MM.1S (cell line): ENCODE data around the gene GDNF.

Source experiments
- DNase-seq: peaks from one replicate; pipeline ENCODE4 v3.0.0-alpha.2; 2015
- H2AFZ ChIP-seq: fragments of 300-600 bp; sonication (generic); 2 replicates; pipeline ENCODE4 v1.6.0; 2016; ENCODE audit warnings: antibody characterized with exemption, low read length
- H3F3A ChIP-seq: fragments of 300-600 bp; sonication (generic); 2 replicates; pipeline ENCODE4 v1.6.1; 2016; ENCODE audit warnings: mild to moderate bottlenecking, antibody characterized with exemption, low read length, moderate library complexity, mixed read lengths; ENCODE audit not compliant: insufficient read depth
- H3K27ac ChIP-seq: fragments of 300-600 bp; sonication (generic); 2 replicates; pipeline ENCODE4 v1.5.1; 2016; ENCODE audit warnings: mild to moderate bottlenecking, low read length
- H3K27me3 ChIP-seq: fragments of 300-600 bp; sonication (generic); replicated peaks from 2 replicates; pipeline ENCODE4 v1.6.0; 2016; ENCODE audit warnings: low read length; ENCODE audit not compliant: insufficient read depth
- H3K36me3 ChIP-seq: fragments of 300-600 bp; sonication (generic); replicated peaks from 2 replicates; pipeline ENCODE4 v1.6.1; 2016; ENCODE audit warnings: mild to moderate bottlenecking, low read length, mixed read lengths; ENCODE audit not compliant: insufficient read depth
- H3K4me1 ChIP-seq: fragments of 300-600 bp; sonication (generic); 2 replicates; pipeline ENCODE4 v1.6.1; 2016; ENCODE audit warnings: low read length, mixed read lengths
- H3K4me2 ChIP-seq: fragments of 300-600 bp; sonication (generic); 2 replicates; pipeline ENCODE4 v1.6.0; 2016; ENCODE audit warnings: low read depth, low read length
- H3K4me3 ChIP-seq: fragments of 300-600 bp; sonication (generic); 2 replicates; pipeline ENCODE4 v1.5.1; 2016; ENCODE audit warnings: low read length, mixed read lengths
- H3K79me2 ChIP-seq: fragments of 300-600 bp; sonication (generic); 2 replicates; pipeline ENCODE4 v1.6.1; 2016; ENCODE audit warnings: mixed run types, low read length, mixed read lengths
- H3K9ac ChIP-seq: fragments of 300-600 bp; sonication (generic); 2 replicates; pipeline ENCODE4 v1.6.1; 2016; ENCODE audit warnings: low read length, mixed read lengths
- H3K9me2 ChIP-seq: fragments of 300-600 bp; sonication (generic); replicated peaks from 2 replicates; pipeline ENCODE4 v1.6.1; 2016; ENCODE audit warnings: mild to moderate bottlenecking, low read length, mixed read lengths; ENCODE audit not compliant: insufficient read depth
- H3K9me3 ChIP-seq: fragments of 300-600 bp; sonication (generic); replicated peaks from 2 replicates; pipeline ENCODE4 v1.6.1; 2016; ENCODE audit warnings: mild to moderate bottlenecking, low read length, mixed read lengths; ENCODE audit not compliant: insufficient read depth
- H4K20me1 ChIP-seq: fragments of 300-600 bp; sonication (generic); 2 replicates; pipeline ENCODE4 v1.6.1; 2016; ENCODE audit warnings: mild to moderate bottlenecking, low read length, moderate library complexity, mixed read lengths; ENCODE audit not compliant: insufficient read depth
- EZH2 ChIP-seq: fragments of 300-600 bp; sonication (generic); optimal IDR thresholded peaks from 2 replicates; pipeline ENCODE3; 2017; ENCODE audit warnings: low read depth, mild to moderate bottlenecking, antibody characterized with exemption, low read length, mixed read lengths
- EZH2phosphoT487 ChIP-seq: fragments of 300-600 bp; sonication (generic); IDR thresholded peaks from 2 replicates; pipeline ENCODE4 v1.6.1; 2018; ENCODE audit warnings: antibody characterized with exemption, low read length
- TF ChIP-seq, protein P1 (sequence below): fragments of 300-600 bp; sonication (generic); IDR thresholded peaks from 2 replicates; pipeline ENCODE4 v1.5.1; 2016; ENCODE audit warnings: antibody characterized with exemption, low read length, mixed read lengths

GDNF gene

DNA sequence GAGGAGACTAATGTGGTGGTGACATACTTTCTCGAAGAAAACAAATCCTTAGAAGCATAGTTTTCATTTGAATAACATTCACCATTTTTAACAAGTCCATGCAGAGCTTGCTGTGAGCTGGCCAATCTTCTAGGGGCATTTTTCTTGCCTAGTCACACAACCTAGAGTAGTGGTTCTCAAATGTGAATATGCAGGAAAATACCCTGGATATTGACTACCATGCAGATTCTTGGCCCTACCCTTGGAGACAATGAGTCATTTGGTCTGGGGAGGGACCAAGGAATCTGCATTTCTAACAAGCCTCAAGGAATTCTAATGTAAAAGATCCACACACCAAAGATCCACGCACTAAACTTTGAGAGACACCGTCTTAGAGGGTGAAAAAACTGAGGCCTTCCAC, 23.5 kb downstream of the GDNF start:
- Histone ChIP-seq H3K4me2 (no peak overlapping the region), H3K9ac (no peak overlapping the region), H3K4me1 (peaks cover 11% of the 10 kb centered on the region), H3K27me3 (no peaks in the 10 kb centered on the region), H3K79me2 (no peaks in the 10 kb centered on the region), H4K20me1 (no peaks in the 10 kb centered on the region), H3F3A (0 out of 2 replicates have a peak, but pooled peaks cover 3% of the 10 kb centered on the region), H2AFZ (no peak overlapping the region), H3K4me3 (no peak overlapping the region), H3K36me3 (peaks cover 18% of the 10 kb centered on the region), H3K27ac (no peak overlapping the region), H3K9me3 (no peaks in the 10 kb centered on the region), H3K9me2 (no peaks in the 10 kb centered on the region)
- DNase-seq = no peak
- no peak for TF ChIP-seq EZH2phosphoT487
- TF ChIP-seq, protein P1, sequence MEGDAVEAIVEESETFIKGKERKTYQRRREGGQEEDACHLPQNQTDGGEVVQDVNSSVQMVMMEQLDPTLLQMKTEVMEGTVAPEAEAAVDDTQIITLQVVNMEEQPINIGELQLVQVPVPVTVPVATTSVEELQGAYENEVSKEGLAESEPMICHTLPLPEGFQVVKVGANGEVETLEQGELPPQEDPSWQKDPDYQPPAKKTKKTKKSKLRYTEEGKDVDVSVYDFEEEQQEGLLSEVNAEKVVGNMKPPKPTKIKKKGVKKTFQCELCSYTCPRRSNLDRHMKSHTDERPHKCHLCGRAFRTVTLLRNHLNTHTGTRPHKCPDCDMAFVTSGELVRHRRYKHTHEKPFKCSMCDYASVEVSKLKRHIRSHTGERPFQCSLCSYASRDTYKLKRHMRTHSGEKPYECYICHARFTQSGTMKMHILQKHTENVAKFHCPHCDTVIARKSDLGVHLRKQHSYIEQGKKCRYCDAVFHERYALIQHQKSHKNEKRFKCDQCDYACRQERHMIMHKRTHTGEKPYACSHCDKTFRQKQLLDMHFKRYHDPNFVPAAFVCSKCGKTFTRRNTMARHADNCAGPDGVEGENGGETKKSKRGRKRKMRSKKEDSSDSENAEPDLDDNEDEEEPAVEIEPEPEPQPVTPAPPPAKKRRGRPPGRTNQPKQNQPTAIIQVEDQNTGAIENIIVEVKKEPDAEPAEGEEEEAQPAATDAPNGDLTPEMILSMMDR = no peak
- TF ChIP-seq EZH2 = no peak

- Histone ChIP-seq H4K20me1 (no peaks in the 10 kb centered on the region), H2AFZ (no peak overlapping the region), H3K4me2 (no peak overlapping the region), H3F3A (0 out of 2 replicates have a peak, but pooled peaks cover 3% of the 10 kb centered on the region), H3K9me3 (no peaks in the 10 kb centered on the region), H3K9ac (no peak overlapping the region), H3K4me3 (no peak overlapping the region), H3K27me3 (no peaks in the 10 kb centered on the region), H3K36me3 (peaks cover 18% of the 10 kb centered on the region), H3K9me2 (no peaks in the 10 kb centered on the region), H3K4me1 (peaks cover 15% of the 10 kb centered on the region), H3K79me2 (no peaks in the 10 kb centered on the region), H3K27ac (no peak overlapping the region)
- DNase-seq = no peak
- no peak for TF ChIP-seq EZH2
- TF ChIP-seq EZH2phosphoT487 = no peak
- TF ChIP-seq, protein P1 = no peak
These were observed 23.9 kb downstream of the GDNF start for GRCh38 chr5:37815913-37816312.

- Histone ChIP-seq H2AFZ (no peak overlapping the region), H3F3A (0 out of 2 replicates have a peak, but pooled peaks cover 3% of the 10 kb centered on the region), H3K9me3 (no peaks in the 10 kb centered on the region), H3K27ac (no peak overlapping the region), H3K9me2 (no peaks in the 10 kb centered on the region), H3K27me3 (no peaks in the 10 kb centered on the region), H4K20me1 (no peaks in the 10 kb centered on the region), H3K9ac (no peak overlapping the region), H3K4me1 (peaks cover 20% of the 10 kb centered on the region), H3K4me3 (no peak overlapping the region), H3K4me2 (no peak overlapping the region), H3K79me2 (no peaks in the 10 kb centered on the region), H3K36me3 (peaks cover 18% of the 10 kb centered on the region)
- TF ChIP-seq, protein P1 = no peak
- TF ChIP-seq EZH2 (no peak), EZH2phosphoT487 (no peak)
- DNase-seq = no peak
These were observed 25.1 kb downstream of the GDNF start for GRCh38 chr5:37814699-37815098.
